NOMO-1 (cell line): ENCODE measurements around the gene CRBN.

ENCODE experiments used
- DNase-seq, 2 experiments: peaks; one replicate each; lab custom pipeline; 2025; ENCODE audit not compliant: unreplicated experiment in 2 of 2; lab: John Stamatoyannopoulos, UW

The CRBN gene

DNA sequence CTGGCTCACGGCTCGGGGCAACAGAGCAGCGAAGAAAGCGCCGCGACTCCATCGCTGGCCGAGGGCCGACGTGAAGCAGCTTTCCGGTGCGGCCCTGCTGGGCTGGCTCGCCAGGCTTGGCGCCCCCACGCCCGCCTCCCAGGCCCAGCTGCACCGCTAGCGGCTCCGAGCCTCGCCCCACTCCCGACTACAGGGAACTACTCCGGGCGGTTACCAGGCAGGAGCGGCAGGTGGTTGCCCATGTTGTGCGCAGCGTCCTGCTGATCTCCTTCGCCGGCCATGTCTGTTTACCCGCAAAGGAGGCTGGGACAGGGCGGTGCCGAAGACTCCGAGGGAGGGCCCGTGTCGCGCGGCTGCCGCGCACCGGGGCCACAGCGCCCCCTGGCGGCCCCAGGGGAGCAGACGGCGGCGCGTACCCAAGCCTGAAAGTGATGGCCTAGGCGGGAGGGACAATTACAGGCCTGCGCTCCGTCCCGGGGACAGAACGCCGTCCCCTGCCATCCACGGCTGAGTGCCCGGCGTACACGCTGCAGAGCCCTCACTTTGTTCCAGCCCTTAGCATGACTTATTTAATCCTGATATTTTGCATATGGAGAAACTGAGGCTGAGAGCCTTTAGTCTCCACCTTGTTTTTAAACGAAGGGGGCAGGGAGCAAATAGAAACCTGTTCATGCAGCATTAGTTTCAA is at the start of gene CRBN:
Gene CRBN (minus strand): TSS at position 285 of the 688 bp plus-strand sequence. CDS start 4 bp downstream, at position 281.
- peak; percentile 85 to 87 for DNase-seq

DNA sequence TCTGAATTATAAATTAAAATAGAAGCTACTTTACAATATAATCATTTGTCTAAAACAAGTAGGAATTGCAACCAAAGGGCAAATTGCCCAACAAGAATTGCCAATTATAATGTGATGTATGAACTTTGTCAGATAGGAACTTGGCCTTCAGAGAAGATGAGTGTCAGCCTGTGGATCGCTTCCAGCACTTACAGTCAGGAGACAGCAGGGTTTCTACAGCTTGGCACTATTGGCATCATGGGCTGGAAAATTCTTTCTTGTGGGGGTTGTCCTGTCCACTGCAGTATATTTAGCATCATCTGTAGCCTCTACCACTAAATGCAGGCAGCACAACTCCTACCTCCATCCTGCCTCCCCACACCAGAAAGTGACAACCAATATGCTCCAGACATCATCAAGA is 48.1 kb upstream of the CRBN start:
- no peak for DNase-seq

DNA sequence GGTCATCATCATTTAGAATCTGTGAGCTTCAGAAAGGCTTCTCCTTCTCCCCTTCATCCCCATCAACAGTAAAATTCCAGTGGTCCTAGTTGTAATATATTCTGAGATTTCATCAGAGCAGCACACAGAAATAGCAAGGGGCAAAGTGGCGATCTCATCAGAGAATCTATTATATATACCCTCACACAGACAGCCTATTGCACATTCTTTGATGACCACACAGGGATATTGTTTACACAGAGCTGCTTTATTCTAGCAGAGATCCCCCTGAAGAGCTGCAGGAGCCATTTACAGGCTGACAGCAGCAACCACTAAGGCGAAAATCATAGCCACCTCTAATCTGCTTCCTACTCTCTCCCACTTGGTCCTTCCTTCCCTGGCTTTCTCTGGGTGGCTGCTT is 42.0 kb upstream of the CRBN start:
- no peak for DNase-seq

DNA sequence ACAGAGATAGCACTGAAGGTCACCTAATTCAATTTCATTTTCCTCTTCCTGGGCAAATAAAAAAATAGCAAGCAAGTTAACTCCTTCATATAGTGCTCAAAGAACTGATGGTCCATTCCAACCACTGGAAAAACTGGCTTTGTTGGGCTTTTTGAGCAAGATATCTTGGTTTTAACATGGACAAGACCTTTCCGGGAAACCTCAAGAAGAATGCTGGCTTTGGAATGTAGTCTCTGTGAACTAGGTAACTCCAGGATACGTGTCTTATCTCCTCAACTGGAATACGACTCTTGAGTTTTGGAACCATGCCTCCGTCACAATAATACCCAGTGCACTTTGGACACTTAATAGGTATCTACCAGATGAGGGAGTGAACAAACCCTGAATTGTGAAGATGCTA is 36.9 kb upstream of the CRBN start:
- no peak for DNase-seq

DNA sequence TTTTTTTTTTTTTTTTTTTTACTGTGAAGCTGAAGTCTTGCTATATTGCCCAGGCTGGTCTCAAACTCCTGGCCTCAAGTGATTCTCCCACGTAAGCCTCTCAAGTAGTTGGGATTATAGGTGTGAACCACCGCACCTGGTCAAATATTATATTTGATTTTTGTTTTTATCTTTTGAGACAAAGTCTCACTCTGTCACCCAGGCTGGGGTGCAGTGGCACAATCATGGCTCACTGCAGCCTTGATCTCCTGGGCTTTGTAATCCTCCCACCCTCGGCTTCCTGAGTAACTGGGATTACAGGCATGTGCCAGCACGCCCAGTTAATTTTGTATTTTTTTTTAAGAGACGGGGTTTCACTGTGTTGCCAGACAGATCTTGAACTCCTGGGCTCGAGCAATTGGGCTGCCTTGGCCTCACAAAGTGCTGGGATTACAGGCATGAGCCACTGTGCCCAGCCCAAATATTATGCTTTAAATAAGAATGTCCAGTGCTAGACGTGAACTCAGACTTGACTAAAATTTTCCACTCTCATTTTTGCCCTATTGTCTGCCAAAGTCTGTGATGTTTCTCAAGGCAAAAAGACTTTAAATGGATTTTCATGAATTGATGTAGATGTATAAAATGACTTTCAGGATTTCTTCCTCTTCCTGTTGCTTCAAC is 33.4 kb upstream of the CRBN start:
- no peak for DNase-seq

DNA sequence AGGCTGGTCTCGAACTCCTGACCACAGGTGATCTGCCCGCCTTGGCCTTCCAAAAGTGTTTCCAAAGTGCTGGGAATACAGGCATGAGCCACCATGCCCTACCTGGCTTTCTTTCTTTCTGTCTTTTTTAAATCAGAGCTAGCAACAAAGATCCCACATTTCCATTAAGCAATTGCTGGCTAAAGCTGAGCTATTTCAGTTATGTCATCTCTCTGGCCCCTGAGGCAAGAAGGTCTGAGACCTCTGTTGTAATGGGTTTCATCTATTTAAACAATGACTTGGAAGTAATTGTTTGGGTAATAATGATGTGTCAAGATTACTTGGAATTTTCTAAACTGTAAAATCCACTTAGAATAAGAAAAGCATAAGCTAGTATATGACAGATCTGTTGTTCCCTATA is 30.2 kb upstream of the CRBN start:
- no peak for DNase-seq

DNA sequence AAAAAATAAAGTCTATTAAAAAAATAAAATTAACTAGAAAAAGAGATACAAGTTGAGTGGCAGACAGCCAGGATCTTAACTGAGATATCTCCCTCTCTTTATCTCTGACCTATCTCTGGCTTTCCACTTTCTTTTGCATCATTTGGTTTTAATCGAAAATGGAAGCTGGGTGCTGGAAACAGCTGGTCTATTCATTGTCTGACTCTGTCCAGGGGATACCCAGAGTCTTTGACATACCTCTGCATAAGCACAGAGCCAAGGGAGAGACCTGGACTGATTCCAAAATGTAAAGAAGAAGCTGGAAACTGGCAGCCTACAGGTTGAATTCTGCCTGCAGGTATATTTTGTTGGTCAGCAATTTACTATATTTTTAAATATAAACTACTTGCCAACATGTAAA is 29.6 kb upstream of the CRBN start:
- DNase-seq = no peak

DNA sequence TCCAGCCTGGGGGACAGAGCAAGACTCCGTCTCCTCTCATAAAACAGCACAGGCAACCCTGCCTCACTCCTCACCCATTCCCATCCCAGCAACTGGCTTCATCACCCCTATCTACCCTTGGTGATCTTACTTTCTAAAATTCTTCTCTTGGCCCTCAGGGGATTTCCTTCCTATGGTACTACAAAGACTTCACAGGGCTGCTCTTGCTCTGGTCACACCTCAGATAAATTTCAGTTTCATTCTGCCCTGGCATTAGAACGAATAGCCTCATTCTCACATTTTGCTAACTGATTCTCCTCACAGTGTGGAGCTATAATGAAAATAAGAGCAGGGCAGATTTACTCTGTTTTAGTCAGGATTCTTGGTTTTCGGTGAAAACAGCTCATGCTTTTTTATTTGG is 22.1 kb upstream of the CRBN start:
- no peak for DNase-seq

DNA sequence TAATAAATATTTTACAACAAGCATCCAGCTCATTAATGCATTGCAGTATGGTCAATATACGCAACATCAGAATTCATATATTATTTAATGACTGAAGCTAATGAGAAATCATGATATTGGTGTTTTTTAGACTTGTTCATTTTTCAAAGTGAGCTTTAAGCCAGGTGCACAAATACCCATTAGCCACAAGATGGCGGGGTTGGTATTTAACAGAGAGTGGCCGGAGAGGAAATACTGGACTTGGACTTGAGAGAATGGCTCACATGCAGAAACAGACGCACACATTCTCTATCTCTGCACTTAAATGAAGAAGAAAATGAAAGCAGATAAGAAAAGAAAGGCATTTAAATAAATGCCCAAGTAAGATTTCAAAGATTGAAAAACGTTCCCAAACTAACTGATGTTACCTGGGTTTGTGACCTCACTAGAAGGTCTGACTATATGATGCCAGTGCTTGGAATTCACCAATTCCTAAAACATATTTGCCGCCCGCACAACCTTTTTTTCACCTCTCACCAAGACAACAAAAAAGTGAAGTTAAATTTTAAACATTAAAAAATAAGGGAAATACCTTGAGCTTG is 21.2 kb upstream of the CRBN start:
- DNase-seq = peak; percentile 1 to 56

DNA sequence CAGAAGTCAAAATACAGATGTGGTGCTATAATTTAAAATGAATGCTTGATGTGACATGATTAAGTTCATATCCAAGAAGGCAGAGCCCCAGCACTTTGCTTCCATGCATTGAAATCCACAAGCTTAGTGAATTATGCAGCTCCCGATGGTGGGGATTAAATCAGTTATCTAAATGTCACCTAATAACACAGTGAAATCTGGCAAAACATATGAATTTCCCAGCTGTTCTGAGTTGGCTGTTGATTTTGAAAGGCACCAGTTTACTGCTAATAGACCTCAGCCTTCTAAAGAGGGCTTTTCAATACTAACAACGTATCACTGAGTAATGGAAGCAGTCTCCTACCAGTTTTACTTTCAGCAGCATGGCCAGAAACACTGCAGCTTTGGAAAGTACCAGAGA is 19.8 kb upstream of the CRBN start:
- DNase-seq = no peak

DNA sequence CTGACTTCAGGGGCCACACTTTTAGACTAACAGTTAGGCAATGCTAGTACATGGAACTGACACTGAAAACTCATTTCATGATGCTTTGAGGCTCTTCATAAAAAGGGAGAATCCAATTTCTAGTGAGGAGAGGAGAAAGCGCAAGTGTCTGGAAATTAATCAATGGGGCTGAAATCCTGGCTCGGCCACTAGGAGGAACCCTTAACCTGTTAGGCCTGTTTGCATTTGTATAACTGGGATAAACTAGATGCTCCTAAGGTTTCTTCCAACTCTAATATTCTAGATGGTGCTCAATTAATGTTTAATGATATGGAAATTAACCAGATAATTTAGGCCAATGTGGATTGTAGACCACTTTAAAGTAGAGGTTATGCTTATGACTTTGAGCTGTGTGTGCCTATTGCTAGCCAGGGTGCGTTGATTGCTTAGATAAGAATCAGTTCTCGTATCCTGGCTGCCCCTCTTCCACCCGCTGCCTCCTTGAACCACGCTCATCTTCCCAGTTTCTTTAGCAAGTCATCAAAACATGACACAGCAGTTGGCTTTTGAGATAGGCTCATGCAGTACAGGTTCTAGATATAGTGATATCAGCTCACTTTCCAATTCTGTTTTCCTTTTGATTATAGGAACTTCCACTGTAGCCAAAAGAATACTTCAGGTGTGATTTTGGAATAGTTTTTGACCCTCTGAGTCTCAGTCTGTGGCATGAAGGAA is 16.8 kb upstream of the CRBN start:
- no peak for DNase-seq

DNA sequence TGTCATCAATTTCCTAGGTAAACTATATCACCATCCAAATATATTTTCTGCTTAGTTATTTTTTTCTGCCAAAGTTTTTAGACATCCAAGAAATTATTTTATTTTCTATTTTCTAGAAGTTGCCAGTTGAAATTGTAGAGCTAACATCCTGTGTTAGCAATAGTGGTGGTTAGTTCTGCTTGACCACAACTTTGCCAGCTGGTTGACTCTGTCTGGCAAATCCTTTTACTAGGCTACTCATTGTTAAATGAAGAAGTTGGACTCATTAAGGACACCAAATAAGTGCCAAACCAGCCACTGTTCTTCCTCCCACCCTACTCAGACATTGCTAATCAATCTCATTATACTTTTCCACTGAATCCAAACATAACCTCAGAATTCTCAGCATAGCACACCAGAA is 15.4 kb upstream of the CRBN start:
- no peak for DNase-seq

DNA sequence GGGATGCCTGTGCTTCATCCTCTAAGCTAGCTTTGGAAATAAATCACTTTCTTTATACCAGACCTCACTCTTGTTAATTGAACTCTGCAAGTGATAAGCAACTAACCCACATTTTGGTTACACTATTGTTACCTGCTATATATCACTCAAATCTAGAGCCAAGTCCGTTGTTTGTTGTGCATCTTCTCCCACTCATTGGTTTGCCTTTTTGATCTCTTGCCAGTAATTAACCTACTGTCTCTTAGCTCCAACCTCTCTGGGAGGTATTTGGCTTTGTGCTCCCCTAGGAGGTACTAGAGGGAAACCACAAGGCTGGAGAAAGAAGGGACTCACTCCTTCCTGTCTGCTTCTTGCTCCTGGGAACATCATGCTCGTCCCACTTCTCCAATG is 12.8 kb upstream of the CRBN start:
- DNase-seq = no peak

DNA sequence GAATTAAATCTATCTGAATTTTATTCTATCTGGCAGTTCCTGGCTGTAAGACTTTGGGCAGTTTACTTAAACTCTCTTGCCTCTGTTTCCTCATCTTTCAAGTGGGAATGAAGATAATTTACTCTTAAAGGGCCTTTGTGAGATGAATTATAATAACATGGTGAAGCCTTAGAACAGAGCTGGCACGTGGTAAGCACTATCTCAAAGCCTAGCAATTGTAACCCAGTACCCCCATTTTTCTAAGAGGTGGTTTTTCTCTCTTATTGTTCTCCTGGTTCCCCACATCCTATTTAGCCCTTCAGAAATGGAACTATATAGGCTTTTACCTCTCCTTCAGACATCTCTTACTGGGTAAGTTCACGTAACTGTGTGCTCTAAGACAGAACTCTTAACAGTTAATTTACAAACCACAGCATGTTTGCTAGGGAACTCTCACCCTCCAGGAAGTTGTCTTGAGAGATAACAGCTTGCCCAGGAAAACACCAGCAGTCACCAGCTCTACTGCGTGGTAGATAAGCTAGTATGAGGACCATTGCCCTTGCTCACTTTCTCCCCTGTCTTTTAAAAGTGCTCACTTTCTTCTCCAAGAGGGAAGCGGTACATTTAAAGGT is 12.3 kb upstream of the CRBN start:
- DNase-seq = no peak

DNA sequence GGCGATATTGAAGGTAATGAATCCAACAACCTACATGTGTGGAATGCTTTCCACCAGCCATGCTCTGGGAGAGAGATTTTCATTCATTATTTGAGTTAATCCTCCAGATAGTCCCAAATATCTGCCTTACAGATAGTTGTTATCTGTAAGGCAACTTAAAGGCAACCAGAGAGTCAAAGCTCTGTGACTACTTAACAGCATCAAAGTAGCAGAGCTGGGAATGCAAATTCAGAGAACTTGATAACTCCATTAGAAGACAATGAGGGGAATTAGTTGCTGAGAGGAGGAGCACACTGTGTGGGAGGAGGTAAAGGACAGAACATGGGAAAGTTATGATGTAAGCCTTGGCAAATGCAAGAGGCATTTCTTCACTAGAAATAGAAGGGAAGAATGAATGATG is 10.5 kb upstream of the CRBN start:
- DNase-seq = no peak

DNA sequence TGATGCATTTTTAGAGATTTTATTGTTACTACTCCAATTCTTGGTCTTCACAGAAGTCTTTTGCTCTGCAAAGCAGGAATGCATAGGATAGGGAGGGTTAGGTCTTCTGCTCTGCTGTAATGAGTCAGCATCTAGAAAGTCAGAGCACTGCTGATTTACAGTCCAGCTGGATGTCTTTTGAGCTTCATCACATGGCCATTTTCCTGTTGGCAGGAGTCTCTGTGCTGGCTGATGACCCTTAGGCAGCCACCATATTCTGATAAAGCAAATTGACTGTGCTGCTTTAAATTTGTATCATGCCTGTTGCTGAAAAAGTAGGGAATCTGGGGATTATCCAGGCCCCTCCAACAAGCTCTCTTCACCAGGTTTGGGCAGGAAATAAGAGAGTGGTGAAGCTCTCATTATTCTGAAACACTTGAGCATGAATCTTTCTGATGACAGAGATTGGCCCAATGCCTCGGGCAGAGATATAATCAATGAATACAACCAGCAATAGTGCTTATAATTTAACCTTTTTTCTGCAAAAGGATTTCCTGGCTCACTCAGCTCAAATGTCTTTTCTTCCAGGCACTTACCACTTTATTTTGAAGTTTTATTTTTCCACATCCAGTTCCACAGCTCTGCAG is 9.7 kb upstream of the CRBN start:
- DNase-seq = no peak

DNA sequence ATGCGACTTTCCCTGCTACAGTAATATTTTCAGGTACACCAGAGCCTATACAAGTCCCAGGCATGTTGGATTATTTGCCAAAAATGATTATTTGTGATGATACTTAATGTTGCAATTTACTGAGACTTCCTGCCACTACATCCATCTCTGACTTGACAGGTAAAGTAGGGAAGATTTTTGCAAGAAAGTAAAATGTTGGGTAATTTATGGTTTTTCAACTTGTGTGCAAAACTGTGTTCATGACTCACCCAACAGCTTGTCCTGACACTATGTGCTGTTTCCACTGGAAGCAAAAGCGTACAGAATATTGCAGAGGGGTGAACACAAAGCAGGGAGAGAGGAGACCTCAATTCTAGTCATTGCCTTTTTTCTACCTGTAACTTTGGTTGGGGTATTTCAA is 5.4 kb upstream of the CRBN start:
- peak; percentile 38 to 51 for DNase-seq

DNA sequence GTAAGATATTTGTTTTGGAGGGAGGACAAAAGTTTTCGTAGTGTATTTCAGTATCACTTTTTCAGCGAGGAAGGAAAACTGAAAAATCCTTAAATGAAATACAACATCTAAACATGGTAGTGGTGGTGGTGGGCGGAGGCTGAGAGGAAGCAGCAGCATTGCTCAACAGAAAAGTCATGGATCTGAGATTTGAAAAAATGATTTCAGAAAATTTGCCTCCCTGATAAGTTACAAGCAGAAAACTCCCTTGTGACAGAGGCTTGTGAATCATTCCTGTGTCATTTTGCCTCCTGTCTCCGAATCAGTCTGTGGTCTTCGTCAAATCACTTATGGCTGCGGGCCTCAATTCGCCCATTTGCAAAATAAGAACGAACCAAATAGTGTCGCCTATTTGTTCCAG is 965 bp upstream of the CRBN start:
- no peak for DNase-seq

DNA sequence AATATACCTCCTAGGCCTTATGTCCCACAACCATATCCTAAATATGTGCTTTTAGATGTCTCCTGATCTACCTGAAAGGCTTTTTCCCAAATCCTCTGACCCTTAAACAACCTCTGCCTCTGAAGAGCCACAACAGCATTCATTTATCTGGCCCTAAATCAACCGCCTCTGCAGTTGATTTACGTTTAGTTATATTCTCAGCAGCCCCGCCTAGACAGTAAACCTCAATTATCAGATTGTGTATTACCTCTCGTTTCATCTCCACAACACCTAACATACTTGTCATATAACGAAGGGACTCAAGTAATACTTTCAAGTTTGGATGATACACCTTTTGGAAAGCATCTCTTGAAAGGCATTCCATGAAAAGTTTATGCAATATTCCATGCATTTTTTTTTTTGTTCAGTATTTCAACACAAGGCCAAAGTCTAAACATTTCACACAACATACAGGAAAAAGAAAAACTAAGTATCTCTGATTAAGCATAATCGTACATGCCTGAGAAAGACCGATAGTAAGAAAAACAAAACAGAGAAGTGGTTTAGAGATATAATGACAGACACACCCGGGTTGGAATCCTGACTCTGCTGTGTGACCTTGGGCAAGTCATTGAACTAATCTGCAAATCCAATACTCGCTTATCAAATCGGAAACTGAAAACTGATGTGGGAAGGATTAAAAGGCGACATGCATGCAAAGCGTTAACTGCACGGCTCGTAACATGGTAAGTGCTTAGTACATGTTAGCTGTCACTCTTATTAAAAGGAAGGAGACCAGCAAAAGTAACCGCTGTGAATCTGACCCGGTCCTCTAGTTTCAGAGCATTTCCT is 778 bp downstream of the CRBN start:
- DNase-seq = no peak

DNA sequence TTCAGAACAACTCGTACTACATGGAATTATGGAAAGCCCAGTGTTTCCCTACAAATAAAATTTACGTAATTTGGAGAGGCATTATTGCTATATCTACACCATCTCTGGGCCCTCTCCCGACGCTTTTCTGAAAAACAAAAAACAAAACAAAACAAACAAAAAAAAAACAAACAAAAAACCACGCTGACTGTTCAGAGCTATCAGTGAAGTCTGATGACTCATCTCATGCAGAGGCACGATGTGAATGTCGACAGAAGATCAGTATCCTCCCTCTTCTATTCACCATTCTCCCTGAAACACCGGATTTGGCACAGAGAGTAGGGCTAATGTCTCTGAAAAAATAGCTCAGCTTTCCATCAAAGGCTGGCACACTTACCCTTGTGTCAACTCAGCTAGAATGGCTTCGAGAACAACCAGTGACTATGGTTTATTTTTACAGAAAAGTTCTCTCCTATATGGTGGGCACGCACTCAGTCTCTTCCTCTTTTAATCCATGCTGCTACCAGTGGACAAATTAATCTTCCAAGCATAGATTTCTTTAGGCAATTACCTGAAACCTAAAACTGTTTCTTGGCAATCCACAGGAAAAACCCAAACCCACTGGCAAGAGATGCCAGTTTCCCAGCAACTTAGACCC is 1.5 kb downstream of the CRBN start:
- no peak for DNase-seq
